Transverse colon (tissue), 4 donors: ENCODE data around the gene RXRB. TPM values are rescaled to one million over a fixed set of nuclear protein-coding genes. Genes with fewer than 3 reads are reported as not detected.

Experiments
- DNase-seq: peaks from one replicate; pipeline ENCODE4 v3.0.0-alpha.2; 2019
- H3K27ac ChIP-seq, 4 donors: fragments of 200-600 bp; sonication (generic); 2 replicates each; pipeline ENCODE4 v1.5.1; 2016 to 2018; ENCODE audit warnings: inconsistent platforms in 4 of 4
- H3K27me3 ChIP-seq: fragments of 200-600 bp; sonication (generic); 2 replicates; pipeline ENCODE4 v1.5.1; 2017; ENCODE audit warnings: inconsistent platforms
- H3K36me3 ChIP-seq, 4 donors: fragments of 200-600 bp; sonication (generic); 2 replicates each; pipeline ENCODE4 v1.5.1; 2017 to 2019; ENCODE audit warnings: inconsistent platforms in 4 of 4
- H3K4me1 ChIP-seq, 4 donors: fragments of 200-600 bp; sonication (generic); 2 replicates each; pipeline ENCODE4 v1.5.1; 2017 to 2020; ENCODE audit warnings: inconsistent platforms in 4 of 4
- H3K4me3 ChIP-seq, 4 donors: fragments of 200-600 bp; sonication (generic); 1 replicate in 1 of 4; 2 replicates in 3 of 4; pipeline versions ENCODE4 v1.5.1 to v1.6.1; 2017 to 2019; ENCODE audit warnings: inconsistent platforms in 4 of 4
- H3K9me3 ChIP-seq, 2 donors: fragments of 200-600 bp; sonication (generic); 2 replicates each; pipeline ENCODE4 v1.5.1; 2017 to 2019; ENCODE audit warnings: inconsistent platforms in 2 of 2
- CTCF ChIP-seq, 5 experiments: fragments of 200-600 bp in 3 of 5; fragments of 450-650 bp in 2 of 5; sonication (generic) in 3 of 5; IDR thresholded peaks; 1 replicate in 2 of 5; 2 replicates in 3 of 5; pipeline ENCODE4 v1.5.1; 2016 to 2017; ENCODE audit warnings: antibody characterized with exemption in 5 of 5, inconsistent platforms in 3 of 5, mild to moderate bottlenecking in 2 of 5, moderate library complexity in 1 of 5
- EP300 ChIP-seq: sonication (generic); formaldehyde crosslinking; IDR thresholded peaks from one replicate; pipeline ENCODE4 v1.6.1; 2017; ENCODE audit warnings: antibody characterized with exemption, low read depth
- POLR2A ChIP-seq: fragments of 450-650 bp; IDR thresholded peaks from one replicate; pipeline ENCODE4 v1.6.1; 2016; ENCODE audit warnings: antibody characterized with exemption, mild to moderate bottlenecking, moderate library complexity
- POLR2AphosphoS5 ChIP-seq, 3 donors: sonication (generic); formaldehyde crosslinking; IDR thresholded peaks; one replicate each; pipeline ENCODE4 v1.6.1; 2016; ENCODE audit warnings: antibody characterized with exemption in 3 of 3
- WGBS, 2 donors: methylation state at CpG; one replicate each; pipeline ENCODE4 v1.1.5; 2018; ENCODE audit warnings: low coverage in 1 of 2; 5-methylcytosine and 5-hydroxymethylcytosine counted together
- in situ Hi-C, 4 donors: fragments of 200-750 bp; cut with MboI; loops; one replicate each; pipeline versions ENCODE4 v1.15.0 to v1.15.1; 2017; ENCODE audit warnings: low sequenced_read_pairs in 3 of 4, low pct_ligation_motif_present in 1 of 4, low pct_unique_long_range_greater_than_20kb in 1 of 4
- intact Hi-C: fragments of 100-400 bp; cut with DNase I; formaldehyde crosslinking; loops from one replicate; pipeline ENCODE4 v1.15.1; 2023; ENCODE audit warnings: low total_unique reads
- total RNA-seq, 4 donors: library from RNA; depleted of rRNA; stranded (reverse); fragments of >200 nt; gene quantifications; one replicate each; pipeline ENCODE4 v1.1.0, GENCODE V29; 2016

Gene RXRB
- total RNA-seq, 4 donors from 2014 or later: 26.9 to 31.9 (median 29.4) TPM

DNA sequence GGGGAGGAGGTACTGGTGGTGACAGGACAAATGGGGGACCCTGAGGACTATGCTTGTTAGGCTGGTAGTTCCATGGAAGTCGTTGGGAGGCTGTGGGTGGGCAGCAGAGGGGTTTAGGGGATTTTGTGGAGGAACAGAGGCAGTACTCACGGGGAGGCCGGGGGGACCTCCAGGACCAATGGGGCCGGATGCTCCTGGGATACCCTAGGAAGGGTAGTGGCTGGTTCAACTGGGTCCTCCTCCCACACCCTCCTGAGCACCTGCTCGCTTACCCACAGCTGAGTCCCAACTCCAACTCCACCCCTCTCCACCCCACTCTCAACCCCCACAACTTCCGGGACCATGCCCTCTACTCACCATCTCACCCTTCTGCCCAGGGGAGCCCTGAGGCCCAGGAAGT lies 34.1 kb downstream of the RXRB start:
- DNase-seq: no peak
- no peak overlapping the region for H3K4me3 ChIP-seq
- 83% methylated on average over 6 of the region's 6 CpGs; no CpG with 5 or more reads in 1 of the 2 donors for WGBS, 2 donors
- intact Hi-C loops: loop anchor here (10.0 kb wide), 1 partner anchor 78 kb away; no protein-coding TSS in a partner anchor
- no peaks in the 10 kb centered on the region for H3K36me3 ChIP-seq
- in situ Hi-C loops: loop anchor here in 2 of 4 donors (10.0 kb wide), 1 partner anchor 78 kb away; no protein-coding TSS in a partner anchor
- no peak overlapping the region for H3K27ac ChIP-seq
- no peaks in the 10 kb centered on the region for H3K27me3 ChIP-seq
- TF ChIP-seq CTCF (IDR thresholded peaks at IDR 0.05): no peak
- peaks cover 0 to 8% (median 6%) of the 10 kb centered on the region in 4 donors for H3K4me1 ChIP-seq
- H3K9me3 ChIP-seq: no peaks in the 10 kb centered on the region

- intact Hi-C loops: loop anchor here (10.0 kb wide), 1 partner anchor 79 kb away; no protein-coding TSS in a partner anchor
- in situ Hi-C loops: loop anchor here in 2 of 4 donors (10.0 kb wide), 1 partner anchor 79 kb away; no protein-coding TSS in a partner anchor
- WGBS, 2 donors: 50 to 84% methylated on average over 1 to 16 of the region's 17 CpGs
Observed at GRCh38 chr6:33165581-33166258, 34.7 kb downstream of the RXRB start.

GRCh38 chr6:33164665-33165373 lies 35.6 kb downstream of the RXRB start:
- 57 to 90% methylated on average over 7 to 14 of the region's 14 CpGs for WGBS, 2 donors
- H3K4me3 ChIP-seq: no peak overlapping the region
- H3K9me3 ChIP-seq: no peaks in the 10 kb centered on the region
- TF ChIP-seq EP300 (no peak), CTCF (IDR thresholded peaks at IDR 0.05) (no peak), POLR2A (no peak), POLR2AphosphoS5 (IDR thresholded peaks at IDR 0.05) (no peak)
- in situ Hi-C loops: loop anchor here in 2 of 4 donors (10.0 kb wide), 1 partner anchor 80 kb away; no protein-coding TSS in a partner anchor
- H3K4me1 ChIP-seq: peaks cover 4 to 17% (median 15%) of the 10 kb centered on the region in 4 donors
- intact Hi-C loops: loop anchor here (10.0 kb wide), 1 partner anchor 80 kb away; no protein-coding TSS in a partner anchor
- no peak for DNase-seq
- no peak overlapping the region for H3K27ac ChIP-seq
- H3K36me3 ChIP-seq: no peaks in the 10 kb centered on the region
- no peaks in the 10 kb centered on the region for H3K27me3 ChIP-seq

More at GRCh38 chr6:33165581-33166258, 34.7 kb downstream of the RXRB start:
- H3K27ac ChIP-seq: no peak overlapping the region
- no peak for DNase-seq
- no peak overlapping the region for H3K4me3 ChIP-seq
- peaks cover 4 to 15% (median 12%) of the 10 kb centered on the region in 4 donors for H3K4me1 ChIP-seq
- no peaks in the 10 kb centered on the region for H3K36me3 ChIP-seq
- H3K27me3 ChIP-seq: no peaks in the 10 kb centered on the region
- no peak for TF ChIP-seq POLR2AphosphoS5 (IDR thresholded peaks at IDR 0.05)
- TF ChIP-seq POLR2A: no peak
- no peak for TF ChIP-seq EP300
- no peak for TF ChIP-seq CTCF (IDR thresholded peaks at IDR 0.05)
- no peaks in the 10 kb centered on the region for H3K9me3 ChIP-seq

DNA sequence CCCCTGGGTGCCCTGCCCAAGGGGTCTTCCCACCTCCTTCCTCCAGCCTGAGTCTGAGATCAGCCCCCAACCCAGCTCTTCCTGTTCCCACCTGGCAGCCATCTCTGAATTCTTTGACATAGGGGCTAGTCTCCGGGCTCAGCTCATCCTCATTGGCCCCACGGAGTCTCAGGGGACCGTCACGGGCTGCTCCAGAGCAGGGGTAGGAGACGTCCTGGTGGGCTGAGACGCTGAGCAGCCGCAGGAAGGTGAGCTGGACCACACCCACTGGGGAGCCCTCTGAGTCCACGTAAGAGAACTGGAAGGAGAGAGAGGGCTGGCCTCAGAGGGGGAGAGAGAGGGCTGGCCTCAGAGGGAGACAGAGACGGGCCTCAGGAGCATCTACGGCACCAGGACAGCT lies 36.3 kb downstream of the RXRB start:
- intact Hi-C loops: loop anchor here (10.0 kb wide), 1 partner anchor 81 kb away; no protein-coding TSS in a partner anchor
- H3K4me3 ChIP-seq: no peak overlapping the region
- H3K4me1 ChIP-seq: peaks cover 4 to 17% (median 15%) of the 10 kb centered on the region in 4 donors
- no peaks in the 10 kb centered on the region for H3K9me3 ChIP-seq
- H3K27ac ChIP-seq: no peak overlapping the region
- in situ Hi-C loops: loop anchor here in 2 of 4 donors (10.0 kb wide), 1 partner anchor 81 kb away; no protein-coding TSS in a partner anchor
- no peak for TF ChIP-seq CTCF (IDR thresholded peaks at IDR 0.05)
- TF ChIP-seq POLR2AphosphoS5 (IDR thresholded peaks at IDR 0.05): no peak
- TF ChIP-seq EP300: no peak
- no peak for TF ChIP-seq POLR2A
- 20 to 52% methylated on average over 1 to 10 of the region's 10 CpGs for WGBS, 2 donors
- no peaks in the 10 kb centered on the region for H3K36me3 ChIP-seq
- no peaks in the 10 kb centered on the region for H3K27me3 ChIP-seq
- no peak for DNase-seq
